IMR-90 (cell line): ENCODE results near the gene OR5D18. TPM values are rescaled to one million over a fixed set of nuclear protein-coding genes. Genes with fewer than 3 reads are reported as not detected.

Experiments used
- ATAC-seq: fragments of 200-7000 bp; cut with Tn5 transposase; 2 replicates; pipeline ENCODE4 v1.9.1; 2020; ENCODE audit warnings: low read depth, mild to moderate bottlenecking, moderate library complexity
- BruUV-seq: library from RNA; stranded (reverse); fragments of 400-500 nt; replicated peaks from 2 replicates; lab custom pipeline; 2021; lab: Mats Ljungman, UMichigan
- CTCF ChIA-PET: fragments of 300-600 bp; formaldehyde crosslinking; extraction: SDS; loops from one replicate; lab custom pipeline; 2021; ENCODE audit warnings: antibody characterized with exemption; lab: Yijun Ruan, JAX
- POLR2A ChIA-PET: fragments of 300-600 bp; sonication (Branson Sonifier 250); formaldehyde crosslinking; loops from one replicate; lab custom pipeline; 2022; ENCODE audit warnings: antibody characterized with exemption; ENCODE audit not compliant: unreplicated experiment; lab: Charles Lee
- DNase-seq: peaks from one replicate; pipeline ENCODE4 v3.0.0; 2013
- H2AFZ ChIP-seq: replicated peaks from 2 replicates; pipeline ENCODE3; 2013; ENCODE audit warnings: low read length, mild to moderate bottlenecking; ENCODE audit not compliant: poor library complexity
- H2AK5ac ChIP-seq: 2 replicates; pipeline ENCODE4 v1.6.1; 2013; ENCODE audit warnings: low read depth, low read length, inconsistent platforms
- H2AK9ac ChIP-seq: replicated peaks from 2 replicates; pipeline ENCODE3; 2013; ENCODE audit warnings: mild to moderate bottlenecking, low read depth, low read length, moderate library complexity; ENCODE audit not compliant: poor library complexity
- H2BK120ac ChIP-seq: 2 replicates; pipeline ENCODE4 v1.6.1; 2013; ENCODE audit warnings: low read depth, low read length, inconsistent platforms
- H2BK15ac ChIP-seq: 3 replicates; pipeline ENCODE4 v1.6.1; 2013; ENCODE audit warnings: low read depth, low read length, inconsistent platforms
- H2BK20ac ChIP-seq: 2 replicates; pipeline ENCODE4 v1.6.1; 2013; ENCODE audit warnings: low read depth, mild to moderate bottlenecking, inconsistent platforms, low read length, moderate library complexity
- H2BK5ac ChIP-seq: 2 replicates; pipeline ENCODE4 v1.6.1; 2013; ENCODE audit warnings: mild to moderate bottlenecking, low read depth, low read length, inconsistent platforms; ENCODE audit not compliant: poor library complexity, severe bottlenecking
- H3K14ac ChIP-seq: replicated peaks from 2 replicates; pipeline ENCODE4 v1.6.1; 2013; ENCODE audit warnings: low read depth, low read length, inconsistent platforms
- H3K18ac ChIP-seq: 2 replicates; pipeline ENCODE4 v1.6.1; 2013; ENCODE audit warnings: low read depth, low read length, control low read depth
- H3K23ac ChIP-seq: 2 replicates; pipeline ENCODE4 v1.6.1; 2013; ENCODE audit warnings: low read depth, low read length, inconsistent platforms
- H3K27ac ChIP-seq: 2 replicates; pipeline ENCODE4 v1.5.1; 2013; ENCODE audit warnings: mild to moderate bottlenecking, control low read depth, low read length; ENCODE audit not compliant: insufficient read depth
- H3K27me3 ChIP-seq: 2 replicates; pipeline ENCODE4 v1.6.1; 2013; ENCODE audit warnings: low read length; ENCODE audit not compliant: control insufficient read depth, insufficient read depth
- H3K36me3 ChIP-seq: 2 replicates; pipeline ENCODE4 v1.6.1; 2013; ENCODE audit warnings: low read length, mixed read lengths; ENCODE audit not compliant: control insufficient read depth, insufficient read depth
- H3K4ac ChIP-seq: 2 replicates; pipeline ENCODE4 v1.6.1; 2013; ENCODE audit warnings: low read depth, low read length, inconsistent platforms
- H3K4me1 ChIP-seq: 2 replicates; pipeline ENCODE4 v1.6.1; 2013; ENCODE audit warnings: low read length, mixed read lengths; ENCODE audit not compliant: control insufficient read depth, insufficient read depth
- H3K4me2 ChIP-seq: 2 replicates; pipeline ENCODE4 v1.6.1; 2013; ENCODE audit warnings: low read depth, mild to moderate bottlenecking, control low read depth, low read length, moderate library complexity
- H3K4me3 ChIP-seq: 2 replicates; pipeline ENCODE4 v1.5.1; 2013; ENCODE audit warnings: low read depth, mild to moderate bottlenecking, control low read depth, low read length, moderate library complexity; ENCODE audit not compliant: insufficient read depth
- H3K56ac ChIP-seq: 2 replicates; pipeline ENCODE4 v1.6.1; 2013; ENCODE audit warnings: low read length, inconsistent platforms; ENCODE audit not compliant: insufficient read depth; ENCODE audit errors: extremely low read depth
- H3K79me1 ChIP-seq, 2 experiments: 2 replicates each; pipeline ENCODE4 v1.6.1; 2013; ENCODE audit warnings: low read length in 2 of 2, inconsistent platforms in 1 of 2, low read depth in 1 of 2
- H3K9ac ChIP-seq: 2 replicates; pipeline ENCODE4 v1.6.1; 2013; ENCODE audit warnings: low read depth, low read length, control low read depth
- H3K9me1 ChIP-seq: 2 replicates; pipeline ENCODE4 v1.6.1; 2013; ENCODE audit warnings: low read length, inconsistent platforms; ENCODE audit not compliant: insufficient read depth
- H3K9me3 ChIP-seq: 2 replicates; pipeline ENCODE4 v1.6.1; 2013; ENCODE audit warnings: low read length; ENCODE audit not compliant: control insufficient read depth, insufficient read depth
- H4K20me1 ChIP-seq: 2 replicates; pipeline ENCODE4 v1.6.1; 2013; ENCODE audit warnings: low read length, inconsistent platforms; ENCODE audit not compliant: insufficient read depth
- H4K5ac ChIP-seq: 2 replicates; pipeline ENCODE4 v1.6.1; 2013; ENCODE audit warnings: mild to moderate bottlenecking, low read depth, low read length, control low read depth
- H4K8ac ChIP-seq, 2 experiments: 2 replicates each; pipeline ENCODE4 v1.6.1; 2013; ENCODE audit warnings: low read depth in 2 of 2, low read length in 2 of 2, control low read depth in 1 of 2, inconsistent platforms in 1 of 2
- H4K91ac ChIP-seq: 2 replicates; pipeline ENCODE4 v1.6.1; 2013; ENCODE audit warnings: low read depth, low read length, inconsistent platforms; ENCODE audit not compliant: insufficient read depth
- BHLHE40 ChIP-seq: fragments of 150-350 bp; IDR thresholded peaks from 2 replicates; pipeline ENCODE4 v1.6.1; 2016; ENCODE audit warnings: mild to moderate bottlenecking, low read depth, low read length
- CEBPB ChIP-seq: IDR thresholded peaks from 2 replicates; pipeline ENCODE4 v1.6.1; 2012; ENCODE audit warnings: low read depth, low read length, improper control_type of control experiment
- CHD1 ChIP-seq: IDR thresholded peaks from 2 replicates; pipeline ENCODE4 v1.6.1; 2012; ENCODE audit warnings: low read depth, low read length, improper control_type of control experiment
- CTCF ChIP-seq: conservative IDR thresholded peaks from 2 replicates; pipeline ENCODE4 v1.5.1; 2012; ENCODE audit warnings: mild to moderate bottlenecking, low read depth, low read length, improper control_type of control experiment
- ELK1 ChIP-seq: fragments of 150-350 bp; IDR thresholded peaks from 2 replicates; pipeline ENCODE4 v1.6.1; 2016; ENCODE audit warnings: low read depth, mild to moderate bottlenecking, low read length, moderate library complexity, borderline replicate concordance
- FOS ChIP-seq: fragments of 150-350 bp; IDR thresholded peaks from 2 replicates; pipeline ENCODE4 v1.6.1; 2016; ENCODE audit warnings: low read depth, low read length
- MAFK ChIP-seq: IDR thresholded peaks from 2 replicates; pipeline ENCODE4 v1.6.1; 2012; ENCODE audit warnings: low read depth, low read length, improper control_type of control experiment
- MAZ ChIP-seq: IDR thresholded peaks from 2 replicates; pipeline ENCODE4 v1.6.1; 2012; ENCODE audit warnings: low read depth, mild to moderate bottlenecking, low read length, improper control_type of control experiment, moderate library complexity, borderline replicate concordance
- MXI1 ChIP-seq: IDR thresholded peaks from 2 replicates; pipeline ENCODE4 v1.6.1; 2012; ENCODE audit warnings: low read depth, mild to moderate bottlenecking, low read length, moderate library complexity, borderline replicate concordance
- NFE2L2 ChIP-seq: fragments of 150-350 bp; IDR thresholded peaks from 2 replicates; pipeline ENCODE4 v1.6.1; 2016; ENCODE audit warnings: low read depth, mild to moderate bottlenecking, low read length
- POLR2A ChIP-seq: IDR thresholded peaks from 2 replicates; pipeline ENCODE4 v1.6.1; 2012; ENCODE audit warnings: mild to moderate bottlenecking, low read depth, low read length
- RAD21 ChIP-seq: IDR thresholded peaks from 2 replicates; pipeline ENCODE4 v1.6.1; 2012; ENCODE audit warnings: low read length, improper control_type of control experiment
- RCOR1 ChIP-seq: IDR thresholded peaks from 2 replicates; pipeline ENCODE4 v1.6.1; 2012; ENCODE audit warnings: mild to moderate bottlenecking, low read length, improper control_type of control experiment; ENCODE audit not compliant: insufficient replicate concordance
- RFX5 ChIP-seq: IDR thresholded peaks from 2 replicates; pipeline ENCODE4 v1.8.0; 2012; ENCODE audit warnings: low read depth, mild to moderate bottlenecking, low read length, moderate library complexity
- SMC3 ChIP-seq: fragments of 150-350 bp; IDR thresholded peaks from 2 replicates; pipeline ENCODE4 v1.6.1; 2016; ENCODE audit warnings: low read depth, mild to moderate bottlenecking, antibody characterized with exemption, low read length, moderate library complexity
- USF2 ChIP-seq: fragments of 150-350 bp; IDR thresholded peaks from 2 replicates; pipeline ENCODE4 v1.6.1; 2017; ENCODE audit warnings: mild to moderate bottlenecking, antibody characterized with exemption, low read length, low read depth
- WGBS, 2 experiments: methylation state at CpG; one replicate each; pipeline versions ENCODE4 v1.1.5 to v1.1.7; 2013; ENCODE audit warnings: missing lambda C conversion rate in 2 of 2; ENCODE audit not compliant: insufficient read length in 1 of 2; ENCODE audit errors: extremely low coverage in 2 of 2; 5-methylcytosine and 5-hydroxymethylcytosine counted together
- dilution Hi-C: fragments of 300-500 bp; cut with HindIII; formaldehyde crosslinking; loops from one replicate; pipeline ENCODE4 v1.14.3; 2018; ENCODE audit warnings: low sequenced_read_pairs; ENCODE audit not compliant: unreplicated experiment
- in situ Hi-C: fragments of 300-500 bp; cut with MboI; formaldehyde crosslinking; loops from 3 replicates; pipeline ENCODE4 v1.14.3; 2019; ENCODE audit warnings: low sequenced_read_pairs, inconsistent platforms, mixed read lengths
- intact Hi-C: fragments of 100-400 bp; cut with micrococcal nuclease; formaldehyde crosslinking; loops from 2 replicates; pipeline ENCODE4 v1.10.0; 2022
- polyA plus RNA-seq, 3 experiments: library from polyadenylated mRNA; depleted of rRNA; stranded (reverse); fragments of >200 nt; gene quantifications; 2 replicates each; pipeline ENCODE4 v1.2.3, GENCODE V29; 2012; ENCODE audit warnings: low replicate concordance in 1 of 3
- total RNA-seq: library from RNA; depleted of rRNA; stranded (reverse); fragments of >200 nt; gene quantifications from 2 replicates; pipeline ENCODE4 v1.2.3, GENCODE V29; 2012

OR5D18 gene
- total and polyA plus RNA-seq, 2 of the 4 experiments (the other 2 are of a cell fraction): not detected

- CTCF ChIA-PET: no interaction called here
- Histone ChIP-seq H3K23ac (no peak overlapping the region), H3K4ac (no peak overlapping the region), H3K4me3 (no peak overlapping the region), H3K36me3 (no peaks in the 10 kb centered on the region), H2AK9ac (no peak overlapping the region), H4K20me1 (no peaks in the 10 kb centered on the region), H3K4me1 (no peaks in the 10 kb centered on the region), H3K14ac (no peak overlapping the region), H2AK5ac (no peak overlapping the region), H4K5ac (no peak overlapping the region), H3K79me1 (no peaks in the 10 kb centered on the region), H3K27me3 (no peaks in the 10 kb centered on the region), H3K9ac (no peak overlapping the region), H2AFZ (no peak overlapping the region), H2BK20ac (no peak overlapping the region), H3K4me2 (no peak overlapping the region), H3K18ac (no peak overlapping the region), H3K9me1 (no peaks in the 10 kb centered on the region), H4K8ac (no peak overlapping the region), H3K9me3 (no peaks in the 10 kb centered on the region), H3K56ac (no peak overlapping the region), H2BK120ac (no peak overlapping the region), H3K27ac (no peak overlapping the region), H4K91ac (no peak overlapping the region), H2BK15ac (no peak overlapping the region), H2BK5ac (no peak overlapping the region)
- no CpG with 5 or more reads among the region's 1 CpG for WGBS, 2 experiments
- DNase-seq (no peak), ATAC-seq (no peak)
- no TSS peak for BruUV-seq
- intact Hi-C loops: no loop called here
- no peak for TF ChIP-seq RFX5
- TF ChIP-seq CTCF: no peak
- TF ChIP-seq POLR2A: no peak
- TF ChIP-seq CHD1: no peak
- TF ChIP-seq SMC3: no peak
- no peak for TF ChIP-seq RCOR1
- TF ChIP-seq BHLHE40: no peak
- TF ChIP-seq MAFK: no peak
- no peak for TF ChIP-seq MXI1
- TF ChIP-seq ELK1: no peak
- no peak for TF ChIP-seq NFE2L2
- TF ChIP-seq MAZ: no peak
- no peak for TF ChIP-seq CEBPB
- TF ChIP-seq RAD21: no peak
- no peak for TF ChIP-seq FOS
- no peak for TF ChIP-seq USF2
- dilution Hi-C loops: no loop called here
- in situ Hi-C loops: no loop called here
- POLR2A ChIA-PET: no interaction called here
Observed at GRCh38 chr11:55854704-55855103, 35.3 kb downstream of the OR5D18 start.
